CD14-positive monocyte (primary cell): ENCODE data around the gene CHST3. TPM values are rescaled to one million over a fixed set of nuclear protein-coding genes. Genes with fewer than 3 reads are reported as not detected.

Experiments
- DNase-seq, 3 donors: peaks; one replicate each; pipeline ENCODE4 v3.0.0-alpha.2; 2011 to 2022
- H2AFZ ChIP-seq: 2 replicates; pipeline ENCODE4 v1.6.0; 2012; ENCODE audit warnings: mild to moderate bottlenecking, low read depth, low read length, inconsistent platforms; ENCODE audit not compliant: insufficient read depth, poor library complexity, severe bottlenecking
- H3K27ac ChIP-seq, 2 donors: 1 replicate in 1 of 2; 2 replicates in 1 of 2; pipeline ENCODE4 v1.5.1; 2012 to 2013; ENCODE audit warnings: low read length in 2 of 2, control low read depth in 1 of 2, inconsistent platforms in 1 of 2, low read depth in 1 of 2, mild to moderate bottlenecking in 1 of 2
- H3K27me3 ChIP-seq, 2 donors: one replicate each; pipeline versions ENCODE4 v1.6.0 to v1.6.1; 2011 to 2013; ENCODE audit warnings: low read length in 2 of 2; ENCODE audit not compliant: control insufficient read depth in 2 of 2, insufficient read depth in 2 of 2
- H3K36me3 ChIP-seq, 2 donors: replicated peaks in 1 of 2; 1 replicate in 1 of 2; 2 replicates in 1 of 2; pipeline versions ENCODE4 v1.5.1 to v1.6.1; 2012 to 2013; ENCODE audit warnings: low read length in 2 of 2, control low read depth in 1 of 2, inconsistent platforms in 1 of 2, mild to moderate bottlenecking in 1 of 2; ENCODE audit not compliant: insufficient read depth in 2 of 2, control insufficient read depth in 1 of 2
- H3K4me1 ChIP-seq, 2 donors: 1 replicate in 1 of 2; 2 replicates in 1 of 2; pipeline versions ENCODE4 v1.5.1 to v1.6.1; 2012 to 2013; ENCODE audit warnings: low read length in 2 of 2, control low read depth in 1 of 2, inconsistent platforms in 1 of 2, mild to moderate bottlenecking in 1 of 2, moderate library complexity in 1 of 2; ENCODE audit not compliant: insufficient read depth in 2 of 2, control insufficient read depth in 1 of 2
- H3K4me2 ChIP-seq: replicated peaks from 2 replicates; pipeline ENCODE3; 2012; ENCODE audit warnings: low read length, moderate library complexity, mild to moderate bottlenecking; ENCODE audit not compliant: poor library complexity, severe bottlenecking; ENCODE audit errors: extremely low read depth
- H3K4me3 ChIP-seq, 3 experiments: fragments of 200-600 bp in 1 of 3; sonication (generic) in 1 of 3; replicated peaks in 1 of 3; 1 replicate in 2 of 3; 2 replicates in 1 of 3; pipeline ENCODE4 v1.5.1; 2011 to 2013; ENCODE audit warnings: low read length in 3 of 3, mild to moderate bottlenecking in 3 of 3, control low read depth in 2 of 3, low read depth in 2 of 3, inconsistent platforms in 1 of 3, moderate library complexity in 1 of 3
- H3K79me2 ChIP-seq: 2 replicates; pipeline ENCODE4 v1.6.0; 2012; ENCODE audit warnings: mild to moderate bottlenecking, control low read depth, inconsistent platforms, low read length, moderate library complexity; ENCODE audit not compliant: insufficient read depth
- H3K9ac ChIP-seq: 2 replicates; pipeline ENCODE4 v1.6.0; 2017; ENCODE audit warnings: low read length, mild to moderate bottlenecking; ENCODE audit not compliant: insufficient read depth, poor library complexity, severe bottlenecking
- H3K9me3 ChIP-seq, 2 donors: replicated peaks in 1 of 2; 1 replicate in 1 of 2; 2 replicates in 1 of 2; pipeline versions ENCODE4 v1.5.1 to v1.6.1; 2012 to 2013; ENCODE audit warnings: low read length in 2 of 2, control low read depth in 1 of 2; ENCODE audit not compliant: control insufficient read depth in 1 of 2, insufficient read depth in 1 of 2
- H4K20me1 ChIP-seq: 2 replicates; pipeline ENCODE4 v1.6.0; 2012; ENCODE audit warnings: mild to moderate bottlenecking, low read length, control low read depth, moderate library complexity; ENCODE audit not compliant: insufficient read depth
- H3K27ac Mint-ChIP-seq, 7 donors: one replicate each; pipeline ENCODE4 v1.8.0; 2020; ENCODE audit warnings: mild to moderate bottlenecking in 7 of 7, mixed read lengths in 7 of 7, moderate library complexity in 6 of 7, inconsistent platforms in 2 of 7
- H3K27me3 Mint-ChIP-seq, 3 donors: one replicate each; pipeline ENCODE4 v1.8.0; 2021 to 2022; ENCODE audit warnings: low read depth in 3 of 3, mild to moderate bottlenecking in 3 of 3, mixed read lengths in 3 of 3, moderate library complexity in 3 of 3, inconsistent platforms in 1 of 3
- H3K36me3 Mint-ChIP-seq, 2 donors: one replicate each; pipeline ENCODE4 v1.8.0; 2020; ENCODE audit warnings: mixed read lengths in 2 of 2, inconsistent platforms in 1 of 2, mild to moderate bottlenecking in 1 of 2
- H3K4me1 Mint-ChIP-seq: one replicate; pipeline ENCODE4 v1.8.0; 2020; ENCODE audit warnings: mild to moderate bottlenecking, mixed read lengths
- H3K4me3 Mint-ChIP-seq, 2 donors: one replicate each; pipeline ENCODE4 v1.8.0; 2020; ENCODE audit warnings: mild to moderate bottlenecking in 2 of 2, mixed read lengths in 2 of 2, moderate library complexity in 1 of 2
- H3K9me3 Mint-ChIP-seq, 7 donors: one replicate each; pipeline ENCODE4 v1.8.0; 2020 to 2022; ENCODE audit warnings: mixed read lengths in 7 of 7, mild to moderate bottlenecking in 6 of 7, moderate library complexity in 6 of 7, inconsistent platforms in 2 of 7
- WGBS: methylation state at CpG from one replicate; pipeline ENCODE4 v1.1.5; 2013; ENCODE audit warnings: missing lambda C conversion rate; ENCODE audit not compliant: insufficient coverage; 5-methylcytosine and 5-hydroxymethylcytosine counted together
- intact Hi-C, 2 donors: fragments of 100-400 bp; cut with micrococcal nuclease; formaldehyde crosslinking; loops; one replicate each; pipeline versions ENCODE4 v1.15.0 to v1.15.1; 2023
- polyA plus RNA-seq, 3 donors: library from polyadenylated mRNA; depleted of rRNA in 1 of 3; unstranded in 2 of 3; stranded (reverse) in 1 of 3; fragments of 300-500 nt in 2 of 3; fragments of >200 nt in 1 of 3; fragmentation: Illumina TruSeq in 2 of 3; gene quantifications; 1 replicate in 2 of 3; 2 replicates in 1 of 3; pipeline ENCODE4 v1.2.3, GENCODE V29; 2012 to 2021
- TF ChIP-seq, protein P1 (sequence below): fragments of 200-600 bp; IDR thresholded peaks from one replicate; pipeline ENCODE4 v1.8.0; 2022; ENCODE audit warnings: antibody characterized with exemption, mild to moderate bottlenecking

The CHST3 gene
- polyA plus RNA-seq, 3 donors: not detected

DNA sequence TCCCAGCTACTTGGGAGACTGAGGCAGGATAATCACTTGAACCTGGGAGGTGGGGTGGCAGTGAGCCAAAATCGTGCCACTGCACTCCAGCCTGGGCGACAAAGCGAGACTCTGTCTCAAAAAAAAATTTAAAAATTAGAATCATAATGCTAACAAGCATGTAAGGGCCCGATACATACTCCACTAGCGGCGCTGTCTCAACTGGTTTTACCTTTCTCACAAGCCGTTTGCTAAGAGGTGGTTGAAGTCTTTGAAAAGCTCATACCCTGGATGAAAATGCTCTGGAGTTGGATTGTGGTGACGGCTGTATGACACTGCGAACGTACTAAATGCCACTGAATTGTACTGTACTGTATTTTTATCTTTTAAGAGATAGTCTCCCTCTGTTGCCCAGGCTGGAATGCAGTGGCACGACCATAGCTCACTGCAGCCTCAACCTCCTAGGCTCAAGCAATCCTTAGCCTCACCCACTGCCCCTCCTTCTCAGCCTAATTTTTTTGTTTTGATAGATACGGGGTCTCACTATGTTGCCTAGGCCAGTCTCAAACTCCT is 94.2 kb downstream of the CHST3 start:
- intact Hi-C loops: loop anchor here in 1 of 2 donors (10.0 kb wide), 1 partner anchor 286 kb away; no protein-coding TSS in a partner anchor
- Mint-ChIP-seq H3K36me3 (no peaks in the 10 kb centered on the region), H3K9me3 (no peaks in the 10 kb centered on the region), H3K4me3 (no peak overlapping the region), H3K27me3 (peaks cover 1 to 10% (median 3%) of the 10 kb centered on the region in 3 donors), H3K27ac (no peak overlapping the region), H3K4me1 (peaks cover 5% of the 10 kb centered on the region)
- no peak overlapping the region for H3K4me3 ChIP-seq
- DNase-seq: no peak
- TF ChIP-seq, protein P1, sequence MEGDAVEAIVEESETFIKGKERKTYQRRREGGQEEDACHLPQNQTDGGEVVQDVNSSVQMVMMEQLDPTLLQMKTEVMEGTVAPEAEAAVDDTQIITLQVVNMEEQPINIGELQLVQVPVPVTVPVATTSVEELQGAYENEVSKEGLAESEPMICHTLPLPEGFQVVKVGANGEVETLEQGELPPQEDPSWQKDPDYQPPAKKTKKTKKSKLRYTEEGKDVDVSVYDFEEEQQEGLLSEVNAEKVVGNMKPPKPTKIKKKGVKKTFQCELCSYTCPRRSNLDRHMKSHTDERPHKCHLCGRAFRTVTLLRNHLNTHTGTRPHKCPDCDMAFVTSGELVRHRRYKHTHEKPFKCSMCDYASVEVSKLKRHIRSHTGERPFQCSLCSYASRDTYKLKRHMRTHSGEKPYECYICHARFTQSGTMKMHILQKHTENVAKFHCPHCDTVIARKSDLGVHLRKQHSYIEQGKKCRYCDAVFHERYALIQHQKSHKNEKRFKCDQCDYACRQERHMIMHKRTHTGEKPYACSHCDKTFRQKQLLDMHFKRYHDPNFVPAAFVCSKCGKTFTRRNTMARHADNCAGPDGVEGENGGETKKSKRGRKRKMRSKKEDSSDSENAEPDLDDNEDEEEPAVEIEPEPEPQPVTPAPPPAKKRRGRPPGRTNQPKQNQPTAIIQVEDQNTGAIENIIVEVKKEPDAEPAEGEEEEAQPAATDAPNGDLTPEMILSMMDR: no peak
- H3K9ac ChIP-seq: no peak overlapping the region
- no peaks in the 10 kb centered on the region for H3K27me3 ChIP-seq
- no peaks in the 10 kb centered on the region for H3K79me2 ChIP-seq
- no peaks in the 10 kb centered on the region for H4K20me1 ChIP-seq
- no peak overlapping the region for H2AFZ ChIP-seq
- H3K36me3 ChIP-seq: no peaks in the 10 kb centered on the region
- H3K4me1 ChIP-seq: no peaks in the 10 kb centered on the region
- 89% methylated on average over 3 of the region's 12 CpGs for WGBS
- H3K27ac ChIP-seq: no peak overlapping the region
- no peak overlapping the region for H3K4me2 ChIP-seq
- H3K9me3 ChIP-seq: no peaks in the 10 kb centered on the region

DNA sequence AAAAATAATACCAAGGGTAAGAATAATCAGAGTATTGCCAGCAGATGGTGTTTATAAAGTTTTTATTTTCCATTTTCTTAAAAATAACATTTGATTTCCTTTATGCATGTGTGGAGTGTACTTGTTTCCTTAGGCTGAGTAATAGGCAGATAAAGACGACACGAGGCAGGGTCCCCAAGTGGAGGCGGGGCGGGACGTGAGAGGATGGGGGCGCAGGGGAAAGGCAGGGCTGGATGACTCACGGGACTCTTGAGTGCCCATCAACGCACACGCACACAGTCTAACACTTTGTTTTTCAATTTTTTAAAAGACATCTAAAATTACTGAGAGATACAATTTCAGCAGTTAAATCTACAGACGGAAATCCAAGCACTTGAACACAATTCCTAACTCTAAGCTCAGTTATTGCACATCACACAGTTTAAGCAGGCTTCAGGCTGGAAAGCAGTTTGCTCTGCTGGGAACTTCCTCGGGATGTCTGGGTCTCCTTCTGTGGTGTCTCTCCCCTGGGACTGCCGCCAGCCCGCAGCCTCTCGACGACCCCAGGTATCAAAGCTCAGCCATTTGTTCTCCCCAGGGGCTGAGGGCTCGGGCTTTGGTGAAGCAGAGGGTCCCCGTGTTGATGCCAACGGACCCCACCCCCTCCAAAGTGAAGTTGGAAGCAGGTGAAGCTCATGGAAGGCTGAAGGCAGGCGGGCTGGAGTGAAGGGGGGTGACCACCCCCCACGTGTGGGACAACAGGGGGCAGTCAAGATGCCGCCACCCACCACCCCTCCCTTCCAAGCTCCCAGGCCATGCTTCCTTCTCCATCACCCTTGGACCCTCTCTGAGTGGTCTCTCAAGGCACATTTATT is 95.0 kb downstream of the CHST3 start:
- Histone ChIP-seq H3K27ac (no peak overlapping the region), H2AFZ (no peak overlapping the region), H3K4me1 (no peaks in the 10 kb centered on the region), H3K9me3 (no peaks in the 10 kb centered on the region), H3K27me3 (no peaks in the 10 kb centered on the region), H3K36me3 (no peaks in the 10 kb centered on the region), H4K20me1 (no peaks in the 10 kb centered on the region), H3K4me2 (no peak overlapping the region), H3K79me2 (no peaks in the 10 kb centered on the region), H3K9ac (no peak overlapping the region), H3K4me3 (no peak overlapping the region)
- intact Hi-C loops: loop anchor here in 1 of 2 donors (10.0 kb wide), 1 partner anchor 286 kb away; no protein-coding TSS in a partner anchor
- Mint-ChIP-seq H3K27me3 (peaks cover 1 to 10% (median 3%) of the 10 kb centered on the region in 3 donors), H3K36me3 (no peaks in the 10 kb centered on the region), H3K4me3 (no peak overlapping the region), H3K4me1 (peaks cover 5% of the 10 kb centered on the region), H3K9me3 (no peaks in the 10 kb centered on the region), H3K27ac (no peak overlapping the region)
- WGBS: 80% methylated on average over 11 of the region's 21 CpGs
- no peak for DNase-seq
- TF ChIP-seq, protein P1: no peak
